Thoracic aorta (tissue), 2 donors: ENCODE measurements around the gene SPECC1. TPM values are rescaled to one million over a fixed set of nuclear protein-coding genes. Genes with fewer than 3 reads are reported as not detected.
A peak's percentile ranks its signal among the peaks of the same experiment; 100 is the strongest.

ENCODE experiments used
- ATAC-seq: fragments of 150-250 bp; one replicate; pipeline ENCODE4 v1.8.0; 2017; ENCODE audit warnings: low read depth; ENCODE audit not compliant: insufficient number of reproducible peaks, low FRiP score
- DNase-seq: peaks from one replicate; pipeline ENCODE4 v3.0.0-alpha.2; 2020; ENCODE audit warnings: low spot score
- H3K27ac ChIP-seq, 2 donors: fragments of 200-600 bp; sonication (generic); 1 replicate in 1 of 2; 2 replicates in 1 of 2; pipeline ENCODE4 v1.5.1; 2016; ENCODE audit warnings: mild to moderate bottlenecking in 2 of 2, moderate library complexity in 2 of 2
- H3K27me3 ChIP-seq: fragments of 200-600 bp; sonication (generic); replicated peaks from 2 replicates; pipeline ENCODE4 v1.6.0; 2016; ENCODE audit warnings: mild to moderate bottlenecking; ENCODE audit not compliant: insufficient read depth
- H3K36me3 ChIP-seq: fragments of 200-600 bp; sonication (generic); one replicate; pipeline ENCODE4 v1.5.1; 2016
- H3K4me1 ChIP-seq, 2 donors: fragments of 200-600 bp; sonication (generic); 1 replicate in 1 of 2; 2 replicates in 1 of 2; pipeline versions ENCODE4 v1.5.1 to v1.6.0; 2016; ENCODE audit warnings: low read depth in 2 of 2, mild to moderate bottlenecking in 1 of 2; ENCODE audit not compliant: control insufficient read depth in 1 of 2
- H3K4me3 ChIP-seq: fragments of 200-600 bp; sonication (generic); 2 replicates; pipeline ENCODE4 v1.5.1; 2016; ENCODE audit warnings: mild to moderate bottlenecking
- H3K9me3 ChIP-seq: fragments of 200-600 bp; sonication (generic); 2 replicates; pipeline ENCODE4 v1.5.1; 2016
- CTCF ChIP-seq: fragments of 200-600 bp; sonication (generic); IDR thresholded peaks from one replicate; pipeline ENCODE4 v1.5.1; 2019; ENCODE audit warnings: antibody characterized with exemption
- total RNA-seq, 2 donors: library from RNA; depleted of rRNA; stranded (reverse); fragments of >200 nt; gene quantifications; one replicate each; pipeline versions ENCODE4 v1.1.0 to v1.2.3, GENCODE V29; 2016

The SPECC1 gene
- total RNA-seq, 2 donors from 2014 or later, result 89.8 to 91.9 TPM

- Histone ChIP-seq H3K4me1 (no peaks in the 10 kb centered on the region), H3K4me3 (no peak overlapping the region), H3K27me3 (no peaks in the 10 kb centered on the region), H3K9me3 (no peaks in the 10 kb centered on the region), H3K27ac (no peak overlapping the region), H3K36me3 (no peaks in the 10 kb centered on the region)
- ATAC-seq, result no peak
- no peak for TF ChIP-seq CTCF
- no peak for DNase-seq
Measured at GRCh38 chr17:20046629-20047028, 37.5 kb downstream of the SPECC1 start.

- DNase-seq (no peak), ATAC-seq (no peak)
- Histone ChIP-seq H3K4me3 (no peak overlapping the region), H3K27ac (no peak overlapping the region), H3K9me3 (no peaks in the 10 kb centered on the region), H3K4me1 (no peaks in the 10 kb centered on the region), H3K36me3 (no peaks in the 10 kb centered on the region), H3K27me3 (no peaks in the 10 kb centered on the region)
- TF ChIP-seq CTCF, result no peak
Measured at GRCh38 chr17:20051624-20052023, 42.5 kb downstream of the SPECC1 start.

GRCh38 chr17:20053361-20053964 is 44.3 kb downstream of the SPECC1 start:
- Histone ChIP-seq H3K4me3 (no peak overlapping the region), H3K9me3 (no peaks in the 10 kb centered on the region), H3K27me3 (no peaks in the 10 kb centered on the region), H3K36me3 (no peaks in the 10 kb centered on the region), H3K27ac (no peak overlapping the region), H3K4me1 (no peaks in the 10 kb centered on the region)
- ATAC-seq, result no peak
- DNase-seq, result no peak
- TF ChIP-seq CTCF, result no peak

GRCh38 chr17:20059728-20060188 is 50.6 kb downstream of the SPECC1 start:
- Histone ChIP-seq H3K36me3 (no peaks in the 10 kb centered on the region), H3K4me3 (no peak overlapping the region), H3K4me1 (peaks cover 16 to 30% of the 10 kb centered on the region in 2 donors), H3K9me3 (no peaks in the 10 kb centered on the region), H3K27ac (no peak overlapping the region), H3K27me3 (no peaks in the 10 kb centered on the region)
- DNase-seq (no peak), ATAC-seq (no peak)
- no peak for TF ChIP-seq CTCF

- Histone ChIP-seq H3K27me3 (no peaks in the 10 kb centered on the region), H3K4me3 (peak overlapping the region; percentile 48), H3K36me3 (no peaks in the 10 kb centered on the region), H3K4me1 (peaks cover 32 to 51% of the 10 kb centered on the region in 2 donors), H3K9me3 (no peaks in the 10 kb centered on the region), H3K27ac (peak overlapping the region; percentile 86 to 95)
- DNase-seq (peak; percentile 69), ATAC-seq (peak; percentile 87)
- no peak for TF ChIP-seq CTCF
Measured at GRCh38 chr17:20063665-20064648, 54.8 kb downstream of the SPECC1 start.
